Esophagus (tissue), 2 donors: ENCODE measurements around the gene TMEM219. TPM values are rescaled to one million over a fixed set of nuclear protein-coding genes. Genes with fewer than 3 reads are reported as not detected.

Experiments
- H3K27ac ChIP-seq, 2 donors: one replicate each; pipeline ENCODE4 v1.5.1; 2013; ENCODE audit warnings: low read depth in 2 of 2, mild to moderate bottlenecking in 2 of 2, inconsistent platforms in 1 of 2, low read length in 1 of 2, moderate library complexity in 1 of 2
- H3K27me3 ChIP-seq, 2 donors: one replicate each; pipeline ENCODE4 v1.6.1; 2013; ENCODE audit warnings: low read length in 2 of 2, control low read depth in 1 of 2, mild to moderate bottlenecking in 1 of 2; ENCODE audit not compliant: insufficient read depth in 2 of 2, control insufficient read depth in 1 of 2
- H3K36me3 ChIP-seq, 2 donors: one replicate each; pipeline ENCODE4 v1.6.1; 2013; ENCODE audit warnings: low read length in 1 of 2; ENCODE audit not compliant: control insufficient read depth in 2 of 2, insufficient read depth in 2 of 2
- H3K4me1 ChIP-seq, 2 donors: one replicate each; pipeline ENCODE4 v1.6.1; 2013; ENCODE audit warnings: low read length in 1 of 2; ENCODE audit not compliant: control insufficient read depth in 2 of 2, insufficient read depth in 2 of 2
- H3K4me3 ChIP-seq, 2 donors: one replicate each; pipeline ENCODE4 v1.5.1; 2013; ENCODE audit warnings: low read length in 2 of 2, mild to moderate bottlenecking in 2 of 2, low read depth in 1 of 2, moderate library complexity in 1 of 2
- H3K9me3 ChIP-seq, 2 donors: one replicate each; pipeline ENCODE4 v1.6.1; 2013; ENCODE audit warnings: mild to moderate bottlenecking in 2 of 2, low read depth in 1 of 2, low read length in 1 of 2, moderate library complexity in 1 of 2; ENCODE audit not compliant: control insufficient read depth in 2 of 2, insufficient read depth in 1 of 2
- WGBS, 2 donors: extraction: QIAGEN DNeasy Blood & Tissue Kit; methylation state at CpG; one replicate each; pipeline ENCODE4 v1.1.7; 2013; 5-methylcytosine and 5-hydroxymethylcytosine counted together
- polyA plus RNA-seq, 2 donors: library from polyadenylated mRNA; stranded (reverse); fragments of 200-250 nt; gene quantifications; one replicate each; pipeline ENCODE4 v1.2.3, GENCODE V29; 2013
- donor health status: healthy with polysubstance abuse.
- donor health status: Bipolar disorder and iron deficiency.

Gene TMEM219
- polyA plus RNA-seq, 2 donors = 61.1 to 83.4 TPM

DNA sequence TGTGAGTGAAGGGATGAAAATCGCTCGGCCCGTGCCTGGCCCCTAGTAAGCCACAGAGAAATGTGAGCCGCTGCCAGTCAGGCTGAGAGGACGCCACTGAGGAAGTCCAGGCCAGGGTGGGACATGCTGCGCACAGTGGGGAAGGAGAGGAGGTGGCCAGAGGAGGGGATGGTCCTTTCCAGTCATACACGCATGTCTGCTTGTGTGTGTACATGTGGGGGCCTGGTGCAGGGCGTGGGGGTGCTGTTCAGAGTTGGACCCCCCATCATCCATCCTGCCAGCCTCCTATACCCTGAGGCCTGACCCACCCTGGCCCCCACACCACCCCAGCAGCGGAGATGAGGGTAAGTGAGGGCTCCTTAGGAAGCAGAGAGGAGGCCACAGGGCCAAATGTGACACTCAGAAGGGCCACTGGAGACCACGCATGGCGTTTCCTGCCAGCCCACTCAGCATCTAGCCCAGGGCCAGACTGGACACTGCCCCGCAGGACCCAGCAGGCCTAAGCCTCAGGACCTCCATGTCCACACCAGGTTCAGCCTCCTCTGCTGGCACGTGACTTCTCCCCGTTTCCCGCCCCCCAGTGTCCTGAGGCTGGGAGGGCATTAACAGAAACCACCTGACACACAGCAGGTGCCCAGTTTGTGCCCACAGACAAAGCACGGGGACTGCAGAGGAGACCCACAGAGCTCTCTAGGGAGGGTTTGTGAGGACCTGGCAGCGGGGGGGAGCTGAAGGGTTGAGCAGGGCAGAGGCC, 42.0 kb downstream of the TMEM219 start:
- H3K27me3 ChIP-seq = no peaks in the 10 kb centered on the region
- no peak overlapping the region for H3K4me3 ChIP-seq
- no peaks in the 10 kb centered on the region for H3K9me3 ChIP-seq
- WGBS, 2 donors = 84 to 86% methylated on average over 17 of the region's 17 CpGs
- peaks cover 0 to 20% of the 10 kb centered on the region in 2 donors for H3K36me3 ChIP-seq
- H3K4me1 ChIP-seq = no peaks in the 10 kb centered on the region
- H3K27ac ChIP-seq = no peak overlapping the region

DNA sequence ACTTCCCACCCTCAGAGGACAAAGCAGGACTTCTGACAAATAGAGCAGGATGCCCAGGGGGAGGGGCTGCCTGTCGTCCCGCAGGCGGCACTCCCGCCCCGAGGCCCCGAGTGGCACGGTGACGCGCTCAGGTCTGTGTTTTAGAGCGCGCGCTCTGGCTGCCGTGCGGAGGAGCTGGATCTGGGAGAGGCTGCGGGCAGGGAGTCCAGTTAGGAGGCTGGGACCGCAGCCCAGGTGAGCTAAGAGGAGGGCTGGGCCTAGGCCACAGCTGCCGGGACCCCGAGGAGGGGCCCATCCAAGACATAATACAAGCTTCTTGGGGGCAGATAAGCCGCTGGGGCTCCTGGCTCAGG, 42.5 kb downstream of the TMEM219 start:
- Histone ChIP-seq H3K4me3 (no peak overlapping the region), H3K4me1 (no peaks in the 10 kb centered on the region), H3K27ac (no peak overlapping the region), H3K27me3 (no peaks in the 10 kb centered on the region), H3K36me3 (peaks cover 0 to 20% of the 10 kb centered on the region in 2 donors), H3K9me3 (no peaks in the 10 kb centered on the region)
- WGBS, 2 donors = 62 to 67% methylated on average over 19 of the region's 19 CpGs

DNA sequence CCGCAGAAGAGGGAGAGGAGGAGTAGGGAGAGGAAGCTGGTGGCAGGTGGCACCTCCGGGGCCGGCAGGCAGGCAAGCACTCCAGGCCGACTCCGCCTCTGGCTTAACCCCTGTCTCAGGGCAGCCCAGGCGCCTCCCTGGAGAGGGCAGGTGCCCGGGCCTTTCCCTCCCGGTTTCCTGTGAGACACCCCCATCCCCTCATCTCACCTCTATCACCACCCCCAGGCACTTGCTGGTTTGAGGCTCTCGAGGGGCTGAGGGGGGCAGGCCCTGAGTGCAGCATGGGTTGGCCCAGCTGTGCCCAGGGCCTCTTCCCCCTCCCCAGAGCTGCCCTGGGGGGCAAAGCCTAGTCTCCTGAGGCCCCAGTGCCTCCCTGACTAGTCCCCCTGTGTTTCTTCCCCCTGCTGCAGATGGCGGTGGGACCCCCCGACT, 42.9 kb downstream of the TMEM219 start:
- no peak overlapping the region for H3K27ac ChIP-seq
- peaks cover 0 to 20% of the 10 kb centered on the region in 2 donors for H3K36me3 ChIP-seq
- WGBS, 2 donors = 45 to 54% methylated on average over 7 to 11 of the region's 11 CpGs

DNA sequence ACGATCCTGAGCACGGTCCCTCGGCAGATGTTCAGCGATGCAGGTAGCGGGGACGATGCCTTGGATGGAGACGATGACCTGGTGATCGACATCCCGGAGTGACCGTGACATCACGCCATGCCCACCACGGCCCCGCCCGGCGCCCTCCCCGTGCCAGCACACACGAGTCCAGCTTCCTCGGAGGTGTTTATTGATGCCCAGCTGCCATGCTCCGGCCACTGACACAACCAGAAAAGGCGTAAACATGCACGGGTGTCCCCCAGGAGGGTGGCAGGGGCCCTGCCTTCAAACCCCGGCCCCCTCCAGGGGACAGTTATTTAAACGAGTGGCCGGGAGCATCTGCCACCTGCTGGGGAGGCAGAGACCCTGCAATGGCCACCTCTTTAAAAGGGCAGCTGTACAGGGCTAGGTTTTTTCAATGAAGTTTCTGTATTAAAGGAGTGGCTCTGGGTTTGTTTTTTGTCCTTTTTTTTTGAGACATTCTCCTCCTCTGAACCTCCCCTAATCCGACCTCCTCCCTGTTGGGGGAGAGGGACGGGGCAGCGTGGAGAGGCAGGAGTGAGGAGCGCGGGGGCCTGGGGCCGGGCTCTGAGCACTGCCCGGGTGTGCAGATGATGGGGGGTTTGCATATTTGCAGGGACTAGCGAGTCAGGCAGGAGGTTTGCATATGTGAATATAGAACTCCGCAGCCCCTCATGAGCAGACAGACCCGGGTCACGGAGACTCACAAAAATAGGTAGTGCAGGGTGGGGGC, 43.6 kb downstream of the TMEM219 start:
- peaks cover 4 to 5% of the 10 kb centered on the region in 2 donors for H3K4me1 ChIP-seq
- peaks cover 0 to 16% of the 10 kb centered on the region in 2 donors for H3K36me3 ChIP-seq
- H3K4me3 ChIP-seq = no peak overlapping the region
- H3K27me3 ChIP-seq = peaks cover 0 to 5% of the 10 kb centered on the region in 2 donors
- no peak overlapping the region for H3K27ac ChIP-seq
- no peaks in the 10 kb centered on the region for H3K9me3 ChIP-seq
- WGBS, 2 donors = 51 to 54% methylated on average over 34 to 35 of the region's 35 CpGs

More for the DNA sequence above, 42.9 kb downstream of the TMEM219 start:
- Histone ChIP-seq H3K9me3 (no peaks in the 10 kb centered on the region), H3K27me3 (no peaks in the 10 kb centered on the region), H3K4me3 (no peak overlapping the region), H3K4me1 (peaks cover 0 to 4% of the 10 kb centered on the region in 2 donors)

DNA sequence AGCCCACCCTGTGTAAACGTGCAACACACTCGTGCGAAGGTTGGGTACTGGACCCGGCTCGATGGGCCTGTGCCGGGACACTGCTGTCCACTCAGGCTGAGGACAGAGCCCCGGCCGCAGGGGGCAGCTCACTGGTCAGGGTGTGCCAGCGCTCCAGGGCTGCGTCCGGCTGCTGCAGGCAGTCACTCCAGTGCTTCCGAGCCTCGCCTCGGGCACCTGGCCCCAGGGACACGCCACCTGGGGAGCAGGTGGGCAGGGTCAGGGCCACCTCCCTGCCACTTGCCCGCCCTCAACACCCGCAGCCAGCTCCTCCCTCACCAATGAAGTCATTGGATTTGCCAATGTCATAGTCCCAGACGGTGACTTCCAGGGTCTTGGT, 44.2 kb downstream of the TMEM219 start:
- no peak overlapping the region for H3K4me3 ChIP-seq
- WGBS, 2 donors = 77 to 78% methylated on average over 18 of the region's 18 CpGs
- H3K27ac ChIP-seq = no peak overlapping the region
- H3K9me3 ChIP-seq = no peaks in the 10 kb centered on the region
- H3K27me3 ChIP-seq = peaks cover 0 to 6% of the 10 kb centered on the region in 2 donors
- peaks cover 0 to 10% of the 10 kb centered on the region in 2 donors for H3K36me3 ChIP-seq
- H3K4me1 ChIP-seq = peaks cover 6 to 11% of the 10 kb centered on the region in 2 donors

DNA sequence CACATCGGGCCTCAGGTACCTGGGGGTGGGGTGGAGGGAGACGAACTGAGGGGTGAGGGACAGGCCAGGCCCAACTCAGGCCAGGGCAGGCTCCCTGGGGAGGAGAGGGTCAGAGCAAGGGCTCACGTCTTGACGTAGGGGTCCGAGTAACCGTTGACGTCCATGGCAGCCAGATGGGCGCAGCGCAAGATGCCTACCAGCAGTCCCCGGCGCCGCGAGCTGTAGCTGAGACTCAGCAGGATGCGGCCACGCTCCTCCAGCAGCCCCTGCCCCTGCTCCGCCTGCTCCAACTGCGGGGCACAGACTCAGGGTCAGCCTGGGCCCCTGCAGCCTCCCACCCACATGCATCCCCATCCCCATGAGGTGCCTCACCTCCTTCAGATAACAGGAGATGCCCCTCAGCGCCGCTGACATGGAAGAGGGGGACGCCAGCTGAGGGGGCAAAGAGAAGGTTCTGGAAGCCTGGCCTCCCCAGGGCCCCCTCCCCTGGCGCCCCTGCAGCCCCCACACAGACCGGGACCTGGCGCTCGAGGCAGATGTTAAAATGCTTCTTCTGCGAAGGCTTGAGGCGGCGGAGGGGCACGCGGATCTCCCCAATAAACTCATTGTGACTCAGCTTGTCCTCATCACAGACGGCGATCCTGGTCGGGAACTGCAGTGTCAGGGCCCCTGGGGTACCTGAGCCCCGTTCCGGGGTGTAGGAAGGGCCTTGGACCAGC, 44.9 kb downstream of the TMEM219 start:
- 78 to 80% methylated on average over 34 of the region's 34 CpGs for WGBS, 2 donors
- H3K27me3 ChIP-seq = peaks cover 0 to 14% of the 10 kb centered on the region in 2 donors
- no peaks in the 10 kb centered on the region for H3K9me3 ChIP-seq
- peaks cover 0 to 7% of the 10 kb centered on the region in 2 donors for H3K36me3 ChIP-seq
- H3K4me3 ChIP-seq = no peak overlapping the region
- no peak overlapping the region for H3K27ac ChIP-seq
- H3K4me1 ChIP-seq = peaks cover 6 to 12% of the 10 kb centered on the region in 2 donors

DNA sequence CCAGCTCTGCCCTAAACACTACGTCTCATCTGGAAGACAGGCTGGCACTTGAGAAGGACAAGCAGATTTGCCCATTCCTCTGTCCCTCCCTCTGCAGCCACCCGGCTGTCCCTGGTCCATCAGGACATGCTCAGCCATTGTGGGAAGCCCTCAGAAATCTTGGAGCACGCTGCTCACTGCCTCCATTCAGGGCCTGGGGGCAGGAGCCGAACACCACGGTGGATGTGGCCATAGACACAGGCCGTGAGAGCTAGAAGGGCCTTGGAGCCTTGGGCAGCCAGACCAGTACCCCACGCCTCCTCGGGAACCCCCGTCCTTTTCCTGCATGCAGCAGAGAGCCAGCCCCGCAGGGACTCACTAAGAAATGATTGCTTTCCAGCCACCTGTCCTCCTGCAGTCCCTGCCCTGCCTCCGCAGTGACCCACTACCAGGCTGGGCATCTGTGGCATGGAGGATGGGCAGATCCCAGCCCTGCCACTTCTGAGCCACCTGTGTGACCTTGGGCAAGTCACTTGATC, 45.6 kb downstream of the TMEM219 start:
- 62 to 67% methylated on average over 11 of the region's 11 CpGs for WGBS, 2 donors
- Histone ChIP-seq H3K36me3 (peaks cover 0 to 3% of the 10 kb centered on the region in 2 donors), H3K9me3 (no peaks in the 10 kb centered on the region), H3K4me1 (peaks cover 6 to 12% of the 10 kb centered on the region in 2 donors), H3K4me3 (no peak overlapping the region), H3K27ac (no peak overlapping the region), H3K27me3 (peaks cover 0 to 15% of the 10 kb centered on the region in 2 donors)

DNA sequence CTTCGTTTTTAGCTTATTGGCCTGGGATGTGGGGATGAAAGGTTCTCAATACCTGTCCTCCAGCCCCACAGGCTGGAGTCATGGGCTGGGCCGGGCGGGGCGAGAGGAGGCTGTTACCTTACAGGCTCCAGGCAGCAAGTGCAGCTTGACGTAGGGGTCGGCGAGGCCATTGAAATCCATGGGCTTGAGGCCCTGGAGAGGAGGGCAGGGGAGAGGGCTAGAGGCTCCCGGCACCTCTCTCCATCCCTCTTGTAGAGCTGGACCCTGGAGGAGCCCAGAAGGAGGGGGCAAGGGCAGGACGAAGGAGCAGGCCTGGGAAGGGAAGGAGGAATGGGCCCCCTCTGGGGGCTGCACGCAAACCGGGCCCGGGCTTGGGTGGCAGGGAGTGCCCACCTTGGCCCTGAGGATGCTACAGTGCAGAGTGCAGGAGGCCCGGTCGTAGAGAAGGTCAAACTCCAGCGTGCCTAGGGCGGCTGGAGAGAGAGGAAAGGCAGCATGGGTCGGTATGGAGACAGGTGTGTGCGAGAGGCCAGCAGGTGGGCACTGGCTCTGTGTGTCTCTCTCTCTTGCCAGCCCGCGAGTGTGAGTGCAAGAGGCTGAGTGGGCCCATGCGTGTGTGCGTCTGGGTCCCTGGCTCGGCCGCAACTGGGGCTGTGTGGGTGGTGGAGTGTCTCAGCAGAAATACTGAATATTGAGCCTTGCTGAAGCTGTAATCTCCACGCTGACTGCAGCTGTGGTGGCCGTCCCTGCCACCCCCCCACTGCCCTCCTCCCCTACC, 47.4 kb downstream of the TMEM219 start:
- WGBS, 2 donors = 39 to 45% methylated on average over 22 to 26 of the region's 26 CpGs
- Histone ChIP-seq H3K27me3 (peaks cover 0 to 15% of the 10 kb centered on the region in 2 donors), H3K4me3 (no peak overlapping the region)

More for the DNA sequence above, 47.4 kb downstream of the TMEM219 start:
- Histone ChIP-seq H3K4me1 (peaks cover 6 to 12% of the 10 kb centered on the region in 2 donors), H3K9me3 (no peaks in the 10 kb centered on the region), H3K27ac (no peak overlapping the region), H3K36me3 (peaks cover 0 to 2% of the 10 kb centered on the region in 2 donors)
